HEK293T (cell line): ENCODE results near the gene RLN2.

Source experiments
- CTCF ChIA-PET: fragments of 350-600 bp; formaldehyde crosslinking; extraction: SDS; loops from one replicate; lab custom pipeline; 2021; ENCODE audit warnings: antibody characterized with exemption, inconsistent platforms; lab: Yijun Ruan, JAX
- POLR2A ChIA-PET: fragments of 350-600 bp; formaldehyde crosslinking; extraction: SDS; loops from one replicate; lab custom pipeline; 2020; ENCODE audit warnings: antibody characterized with exemption, inconsistent platforms; lab: Yijun Ruan, JAX
- DNase-seq: peaks from one replicate; pipeline ENCODE4 v3.0.0; 2012; ENCODE audit warnings: mixed read lengths; ENCODE audit errors: extremely low spot score
- ARNT ChIP-seq: fragments of 450-650 bp; IDR thresholded peaks from 2 replicates; pipeline ENCODE4 v1.6.1; 2017; ENCODE audit warnings: mild to moderate bottlenecking
- BHLHE40 ChIP-seq: fragments of 450-650 bp; IDR thresholded peaks from 2 replicates; pipeline ENCODE4 v1.6.1; 2016; ENCODE audit warnings: mild to moderate bottlenecking, moderate library complexity, borderline replicate concordance
- CTBP1 ChIP-seq: fragments of 450-650 bp; IDR thresholded peaks from 2 replicates; pipeline ENCODE4 v1.6.1; 2016; ENCODE audit warnings: borderline replicate concordance
- ELF4 ChIP-seq: fragments of 450-650 bp; IDR thresholded peaks from 2 replicates; pipeline ENCODE4 v1.6.1; 2017; ENCODE audit warnings: antibody characterized with exemption
- FOXA1 ChIP-seq: fragments of 450-650 bp; IDR thresholded peaks from 2 replicates; pipeline ENCODE4 v1.6.1; 2016; ENCODE audit warnings: mild to moderate bottlenecking
- FOXK2 ChIP-seq: fragments of 450-650 bp; IDR thresholded peaks from 2 replicates; pipeline ENCODE4 v1.6.1; 2016; ENCODE audit warnings: mild to moderate bottlenecking
- FOXM1 ChIP-seq: fragments of 450-650 bp; IDR thresholded peaks from 2 replicates; pipeline ENCODE4 v1.6.1; 2017; ENCODE audit warnings: mild to moderate bottlenecking, borderline replicate concordance
- HDGF ChIP-seq: fragments of 450-650 bp; IDR thresholded peaks from 2 replicates; pipeline ENCODE4 v1.6.1; 2017; ENCODE audit warnings: antibody characterized with exemption, borderline replicate concordance
- L3MBTL2 ChIP-seq: fragments of 450-650 bp; conservative IDR thresholded peaks from 2 replicates; pipeline ENCODE4 v1.6.1; 2016; ENCODE audit warnings: mild to moderate bottlenecking
- LEF1 ChIP-seq: fragments of 450-650 bp; IDR thresholded peaks from 2 replicates; pipeline ENCODE4 v1.6.1; 2017; ENCODE audit warnings: mild to moderate bottlenecking, borderline replicate concordance
- NFRKB ChIP-seq: fragments of 450-650 bp; IDR thresholded peaks from 2 replicates; pipeline ENCODE4 v1.6.1; 2016; ENCODE audit warnings: mild to moderate bottlenecking, moderate library complexity
- PKNOX1 ChIP-seq: fragments of 450-650 bp; IDR thresholded peaks from 2 replicates; pipeline ENCODE4 v1.6.1; 2016
- SP1 ChIP-seq: fragments of 450-650 bp; IDR thresholded peaks from 2 replicates; pipeline ENCODE4 v1.6.1; 2017
- SUZ12 ChIP-seq: fragments of 450-650 bp; IDR thresholded peaks from 2 replicates; pipeline ENCODE4 v1.6.1; 2016; ENCODE audit warnings: mild to moderate bottlenecking
- TARDBP ChIP-seq: fragments of 450-650 bp; IDR thresholded peaks from 2 replicates; pipeline ENCODE4 v1.6.1; 2016
- ZNF384 ChIP-seq: fragments of 450-650 bp; IDR thresholded peaks from 2 replicates; pipeline ENCODE4 v1.6.1; 2016

RLN2 gene

GRCh38 chr9:5301544-5301943 is 3.0 kb downstream of the RLN2 start:
- no peak for TF ChIP-seq FOXA1
- TF ChIP-seq NFRKB = no peak
- TF ChIP-seq L3MBTL2 = no peak
- TF ChIP-seq TARDBP = no peak
- TF ChIP-seq LEF1 = no peak
- TF ChIP-seq ZNF384 = no peak
- TF ChIP-seq SP1 = no peak
- no peak for TF ChIP-seq ELF4
- TF ChIP-seq HDGF = no peak
- no peak for TF ChIP-seq PKNOX1
- no peak for TF ChIP-seq FOXM1
- TF ChIP-seq SUZ12 = no peak
- no peak for TF ChIP-seq ARNT
- DNase-seq = no peak
- ChIA-PET POLR2A (no interaction called here), CTCF (no interaction called here)

GRCh38 chr9:5292141-5292540 is 12.4 kb downstream of the RLN2 start:
- CTCF ChIA-PET = no interaction called here
- no peak for TF ChIP-seq L3MBTL2
- TF ChIP-seq FOXK2 = no peak
- no peak for TF ChIP-seq BHLHE40
- no peak for TF ChIP-seq FOXM1
- TF ChIP-seq ZNF384 = no peak
- no peak for TF ChIP-seq CTBP1
- TF ChIP-seq TARDBP = no peak
- POLR2A ChIA-PET = no interaction called here
- DNase-seq = no peak

- DNase-seq = no peak
- CTCF ChIA-PET = no interaction called here
- TF ChIP-seq ZNF384 = no peak
- POLR2A ChIA-PET = no interaction called here
Observed at GRCh38 chr9:5288591-5288990, 15.9 kb downstream of the RLN2 start.

GRCh38 chr9:5286262-5286661 is 18.3 kb downstream of the RLN2 start:
- no peak for TF ChIP-seq FOXA1
- CTCF ChIA-PET = no interaction called here
- POLR2A ChIA-PET = no interaction called here
- DNase-seq = no peak

- TF ChIP-seq FOXA1 (no peak), L3MBTL2 (no peak), NFRKB (no peak), SP1 (no peak), HDGF (no peak), FOXM1 (no peak), ARNT (no peak), PKNOX1 (no peak), TARDBP (no peak), SUZ12 (no peak), ELF4 (no peak), CTBP1 (no peak), ZNF384 (no peak), BHLHE40 (no peak), FOXK2 (no peak), LEF1 (no peak)
- ChIA-PET POLR2A (no interaction called here), CTCF (no interaction called here)
- no peak for DNase-seq
Observed at GRCh38 chr9:5278486-5278885, 26.0 kb downstream of the RLN2 start.

GRCh38 chr9:5274770-5275169 is 29.7 kb downstream of the RLN2 start:
- POLR2A ChIA-PET = no interaction called here
- TF ChIP-seq PKNOX1 (no peak), CTBP1 (no peak)
- CTCF ChIA-PET = no interaction called here
- DNase-seq = no peak

- TF ChIP-seq HDGF (no peak), FOXK2 (no peak), LEF1 (no peak), FOXM1 (no peak), CTBP1 (no peak), NFRKB (no peak), L3MBTL2 (no peak), BHLHE40 (no peak), ZNF384 (no peak), SP1 (no peak), ARNT (no peak), ELF4 (no peak), TARDBP (no peak)
- DNase-seq = no peak
- POLR2A ChIA-PET = no interaction called here
- CTCF ChIA-PET = no interaction called here
Observed at GRCh38 chr9:5269249-5269715, 35.2 kb downstream of the RLN2 start.

- CTCF ChIA-PET = no interaction called here
- POLR2A ChIA-PET = no interaction called here
- no peak for TF ChIP-seq L3MBTL2
- no peak for TF ChIP-seq BHLHE40
- DNase-seq = no peak
Observed at GRCh38 chr9:5265939-5266338, 38.6 kb downstream of the RLN2 start.
